ENCODE results near the gene PLA2G15. TPM values are rescaled to one million over a fixed set of nuclear protein-coding genes. Genes with fewer than 3 reads are reported as not detected.

PLA2G15 gene
- total RNA-seq, 1 experiment from 2014 or later: 10.2 TPM

DNA sequence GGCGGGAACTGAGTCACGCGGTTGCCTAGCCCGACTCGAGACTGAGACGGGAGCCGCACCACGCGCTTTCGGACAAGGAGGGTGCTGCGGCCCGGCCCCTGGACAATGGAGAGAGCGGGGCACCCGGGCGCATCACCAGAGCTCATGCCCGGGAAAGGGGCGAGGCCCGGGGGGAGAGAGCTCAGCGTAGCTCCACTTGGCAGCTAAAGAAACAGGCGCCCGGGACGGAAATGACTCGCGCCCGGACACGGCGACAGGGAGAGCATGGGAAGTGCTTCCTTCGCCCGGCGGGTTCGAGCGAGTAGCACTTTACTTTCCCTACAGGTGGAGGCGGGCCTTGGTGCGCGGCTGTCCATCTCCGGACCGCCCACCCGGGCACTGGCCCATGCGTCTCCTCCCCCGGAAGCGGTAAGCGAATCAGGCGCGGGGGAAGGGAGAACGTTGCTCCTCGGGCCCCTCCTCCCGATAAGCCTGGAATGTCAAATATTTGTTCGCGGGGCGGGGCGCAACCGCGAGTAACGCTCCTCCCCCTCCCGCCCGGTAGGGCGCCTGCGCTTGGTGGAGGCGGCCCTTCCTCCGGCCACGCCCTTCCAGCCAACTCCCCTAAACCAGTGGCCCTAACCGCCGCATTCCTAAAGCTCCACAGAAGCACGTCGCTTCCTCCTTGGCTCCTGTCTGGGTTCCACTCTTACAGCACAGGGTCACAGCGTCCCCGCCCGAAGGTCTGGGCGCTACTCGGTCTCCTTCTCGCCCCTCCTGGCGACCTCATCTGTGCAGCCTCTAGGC is 7.7 kb upstream of the PLA2G15 start (continued):
- 0 out of 2 replicates have a peak, but pooled peaks have one; percentile 81 for TF ChIP-seq CBFB (CRISPR knock-in tag; IDR thresholded peaks at IDR 0.05; ENCODE audit: low read depth)
- TF ChIP-seq JAZF1 (CRISPR knock-in tag; IDR thresholded peaks at IDR 0.05): no peak
- TF ChIP-seq TEAD1 (CRISPR knock-in tag; IDR thresholded peaks at IDR 0.05): peak; percentile 99
- TF ChIP-seq NFYB (CRISPR knock-in tag; conservative IDR thresholded peaks at IDR 0.05; ENCODE audit: low read depth): peak; percentile 54; the same call in 1 of the 2 replicates
- no peak for TF ChIP-seq OVOL2 (CRISPR knock-in tag; IDR thresholded peaks at IDR 0.05; ENCODE audit: borderline replicate concordance)
- no peak for TF ChIP-seq TCF7 (CRISPR knock-in tag; IDR thresholded peaks at IDR 0.05; ENCODE audit: low read depth)
- no peak for TF ChIP-seq GRHL2 (CRISPR knock-in tag; IDR thresholded peaks at IDR 0.05; ENCODE audit: insufficient replicate concordance, severe bottlenecking)
- no peak for TF ChIP-seq NFE2L1 (CRISPR knock-in tag; IDR thresholded peaks at IDR 0.05)
- TF ChIP-seq USF2 (CRISPR knock-in tag; IDR thresholded peaks at IDR 0.05): 0 out of 2 replicates have a peak, but pooled peaks have one; percentile 4
- TF ChIP-seq ZNF263 (CRISPR knock-in tag; IDR thresholded peaks at IDR 0.05; ENCODE audit: low read depth): no peak
- TF ChIP-seq FOXJ3 (CRISPR knock-in tag; IDR thresholded peaks at IDR 0.05; ENCODE audit: borderline replicate concordance): no peak
- TF ChIP-seq, protein P1, sequence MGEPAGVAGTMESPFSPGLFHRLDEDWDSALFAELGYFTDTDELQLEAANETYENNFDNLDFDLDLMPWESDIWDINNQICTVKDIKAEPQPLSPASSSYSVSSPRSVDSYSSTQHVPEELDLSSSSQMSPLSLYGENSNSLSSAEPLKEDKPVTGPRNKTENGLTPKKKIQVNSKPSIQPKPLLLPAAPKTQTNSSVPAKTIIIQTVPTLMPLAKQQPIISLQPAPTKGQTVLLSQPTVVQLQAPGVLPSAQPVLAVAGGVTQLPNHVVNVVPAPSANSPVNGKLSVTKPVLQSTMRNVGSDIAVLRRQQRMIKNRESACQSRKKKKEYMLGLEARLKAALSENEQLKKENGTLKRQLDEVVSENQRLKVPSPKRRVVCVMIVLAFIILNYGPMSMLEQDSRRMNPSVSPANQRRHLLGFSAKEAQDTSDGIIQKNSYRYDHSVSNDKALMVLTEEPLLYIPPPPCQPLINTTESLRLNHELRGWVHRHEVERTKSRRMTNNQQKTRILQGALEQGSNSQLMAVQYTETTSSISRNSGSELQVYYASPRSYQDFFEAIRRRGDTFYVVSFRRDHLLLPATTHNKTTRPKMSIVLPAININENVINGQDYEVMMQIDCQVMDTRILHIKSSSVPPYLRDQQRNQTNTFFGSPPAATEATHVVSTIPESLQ (CRISPR knock-in tag; IDR thresholded peaks at IDR 0.05): no peak
- TF ChIP-seq ELF4 (CRISPR knock-in tag; IDR thresholded peaks at IDR 0.05; ENCODE audit: low read depth): no peak
- TF ChIP-seq JUN (CRISPR knock-in tag; IDR thresholded peaks at IDR 0.05): no peak
- TF ChIP-seq, protein P2, sequence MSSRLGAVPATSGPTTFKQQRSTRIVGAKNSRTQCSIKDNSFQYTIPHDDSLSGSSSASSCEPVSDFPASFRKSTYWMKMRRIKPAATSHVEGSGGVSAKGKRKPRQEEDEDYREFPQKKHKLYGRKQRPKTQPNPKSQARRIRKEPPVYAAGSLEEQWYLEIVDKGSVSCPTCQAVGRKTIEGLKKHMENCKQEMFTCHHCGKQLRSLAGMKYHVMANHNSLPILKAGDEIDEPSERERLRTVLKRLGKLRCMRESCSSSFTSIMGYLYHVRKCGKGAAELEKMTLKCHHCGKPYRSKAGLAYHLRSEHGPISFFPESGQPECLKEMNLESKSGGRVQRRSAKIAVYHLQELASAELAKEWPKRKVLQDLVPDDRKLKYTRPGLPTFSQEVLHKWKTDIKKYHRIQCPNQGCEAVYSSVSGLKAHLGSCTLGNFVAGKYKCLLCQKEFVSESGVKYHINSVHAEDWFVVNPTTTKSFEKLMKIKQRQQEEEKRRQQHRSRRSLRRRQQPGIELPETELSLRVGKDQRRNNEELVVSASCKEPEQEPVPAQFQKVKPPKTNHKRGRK (CRISPR knock-in tag; IDR thresholded peaks at IDR 0.05; ENCODE audit: borderline replicate concordance): no peak
- TF ChIP-seq, protein P3, sequence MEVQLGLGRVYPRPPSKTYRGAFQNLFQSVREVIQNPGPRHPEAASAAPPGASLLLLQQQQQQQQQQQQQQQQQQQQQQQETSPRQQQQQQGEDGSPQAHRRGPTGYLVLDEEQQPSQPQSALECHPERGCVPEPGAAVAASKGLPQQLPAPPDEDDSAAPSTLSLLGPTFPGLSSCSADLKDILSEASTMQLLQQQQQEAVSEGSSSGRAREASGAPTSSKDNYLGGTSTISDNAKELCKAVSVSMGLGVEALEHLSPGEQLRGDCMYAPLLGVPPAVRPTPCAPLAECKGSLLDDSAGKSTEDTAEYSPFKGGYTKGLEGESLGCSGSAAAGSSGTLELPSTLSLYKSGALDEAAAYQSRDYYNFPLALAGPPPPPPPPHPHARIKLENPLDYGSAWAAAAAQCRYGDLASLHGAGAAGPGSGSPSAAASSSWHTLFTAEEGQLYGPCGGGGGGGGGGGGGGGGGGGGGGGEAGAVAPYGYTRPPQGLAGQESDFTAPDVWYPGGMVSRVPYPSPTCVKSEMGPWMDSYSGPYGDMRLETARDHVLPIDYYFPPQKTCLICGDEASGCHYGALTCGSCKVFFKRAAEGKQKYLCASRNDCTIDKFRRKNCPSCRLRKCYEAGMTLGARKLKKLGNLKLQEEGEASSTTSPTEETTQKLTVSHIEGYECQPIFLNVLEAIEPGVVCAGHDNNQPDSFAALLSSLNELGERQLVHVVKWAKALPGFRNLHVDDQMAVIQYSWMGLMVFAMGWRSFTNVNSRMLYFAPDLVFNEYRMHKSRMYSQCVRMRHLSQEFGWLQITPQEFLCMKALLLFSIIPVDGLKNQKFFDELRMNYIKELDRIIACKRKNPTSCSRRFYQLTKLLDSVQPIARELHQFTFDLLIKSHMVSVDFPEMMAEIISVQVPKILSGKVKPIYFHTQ (CRISPR knock-in tag; IDR thresholded peaks at IDR 0.05): no peak; the same call in 1 of the 2 replicates
- TF ChIP-seq ZNF121 (CRISPR knock-in tag; IDR thresholded peaks at IDR 0.05): no peak
- no peak for TF ChIP-seq FOXP4 (CRISPR knock-in tag; IDR thresholded peaks at IDR 0.05)
- no peak for TF ChIP-seq ZNF671 (CRISPR knock-in tag; IDR thresholded peaks at IDR 0.05)
- TF ChIP-seq, protein P4, sequence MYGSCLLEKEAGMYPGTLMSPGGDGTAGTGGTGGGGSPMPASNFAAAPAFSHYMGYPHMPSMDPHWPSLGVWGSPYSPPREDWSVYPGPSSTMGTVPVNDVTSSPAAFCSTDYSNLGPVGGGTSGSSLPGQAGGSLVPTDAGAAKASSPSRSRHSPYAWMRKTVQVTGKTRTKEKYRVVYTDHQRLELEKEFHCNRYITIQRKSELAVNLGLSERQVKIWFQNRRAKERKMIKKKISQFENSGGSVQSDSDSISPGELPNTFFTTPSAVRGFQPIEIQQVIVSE (CRISPR knock-in tag; IDR thresholded peaks at IDR 0.05; ENCODE audit: borderline replicate concordance): no peak
- TF ChIP-seq, protein P5, sequence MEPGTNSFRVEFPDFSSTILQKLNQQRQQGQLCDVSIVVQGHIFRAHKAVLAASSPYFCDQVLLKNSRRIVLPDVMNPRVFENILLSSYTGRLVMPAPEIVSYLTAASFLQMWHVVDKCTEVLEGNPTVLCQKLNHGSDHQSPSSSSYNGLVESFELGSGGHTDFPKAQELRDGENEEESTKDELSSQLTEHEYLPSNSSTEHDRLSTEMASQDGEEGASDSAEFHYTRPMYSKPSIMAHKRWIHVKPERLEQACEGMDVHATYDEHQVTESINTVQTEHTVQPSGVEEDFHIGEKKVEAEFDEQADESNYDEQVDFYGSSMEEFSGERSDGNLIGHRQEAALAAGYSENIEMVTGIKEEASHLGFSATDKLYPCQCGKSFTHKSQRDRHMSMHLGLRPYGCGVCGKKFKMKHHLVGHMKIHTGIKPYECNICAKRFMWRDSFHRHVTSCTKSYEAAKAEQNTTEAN (CRISPR knock-in tag; IDR thresholded peaks at IDR 0.05): no peak
- TF ChIP-seq NR2C2 (CRISPR knock-in tag; IDR thresholded peaks at IDR 0.05): no peak
- no peak for TF ChIP-seq ATF2 (CRISPR knock-in tag; IDR thresholded peaks at IDR 0.05; ENCODE audit: borderline replicate concordance, low read depth)
- no peak for TF ChIP-seq USF1 (CRISPR knock-in tag; IDR thresholded peaks at IDR 0.05)

All from WTC11 (cell line).